ENCODE measurements around the gene CMSS1.
A peak's percentile ranks its signal among the peaks of the same experiment; 100 is the strongest.

DNA sequence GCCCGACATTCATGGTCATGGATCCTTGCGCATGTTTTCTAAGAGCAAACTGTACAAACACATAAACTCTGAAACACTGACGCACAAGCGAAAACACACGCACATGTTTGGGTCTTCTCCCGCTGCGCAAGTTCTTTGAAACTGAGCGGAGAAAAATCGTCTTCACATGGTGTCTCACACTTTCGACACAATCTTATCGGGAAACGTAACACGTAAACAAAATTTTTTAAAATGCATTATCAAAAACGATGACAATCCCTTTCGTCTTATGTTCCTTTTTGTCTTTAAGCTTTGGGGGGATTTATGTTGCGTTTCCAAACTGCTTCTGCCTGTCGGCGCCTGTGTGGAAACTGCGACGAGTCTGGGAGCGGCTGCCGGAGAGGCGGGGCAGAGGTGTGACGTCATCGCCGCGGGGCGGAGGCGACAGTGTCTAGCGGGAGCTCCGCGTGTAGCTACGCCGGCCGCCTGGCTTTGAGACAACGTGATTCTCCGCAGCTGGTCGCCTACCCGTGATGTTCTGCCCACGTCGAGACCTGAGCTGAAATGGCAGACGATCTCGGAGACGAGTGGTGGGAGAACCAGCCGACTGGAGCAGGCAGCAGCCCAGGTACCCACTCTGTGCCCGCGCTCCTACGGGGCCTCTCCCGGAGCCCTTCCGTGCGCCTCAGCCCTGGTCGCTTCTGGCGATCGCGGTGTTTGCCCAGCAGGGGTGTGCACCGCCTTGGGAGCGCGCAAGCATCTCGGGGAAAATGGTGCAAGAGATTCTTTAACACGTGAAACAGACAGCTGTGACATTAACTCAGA lies at the start of gene CMSS1:
- TF ChIP-seq, protein P1, sequence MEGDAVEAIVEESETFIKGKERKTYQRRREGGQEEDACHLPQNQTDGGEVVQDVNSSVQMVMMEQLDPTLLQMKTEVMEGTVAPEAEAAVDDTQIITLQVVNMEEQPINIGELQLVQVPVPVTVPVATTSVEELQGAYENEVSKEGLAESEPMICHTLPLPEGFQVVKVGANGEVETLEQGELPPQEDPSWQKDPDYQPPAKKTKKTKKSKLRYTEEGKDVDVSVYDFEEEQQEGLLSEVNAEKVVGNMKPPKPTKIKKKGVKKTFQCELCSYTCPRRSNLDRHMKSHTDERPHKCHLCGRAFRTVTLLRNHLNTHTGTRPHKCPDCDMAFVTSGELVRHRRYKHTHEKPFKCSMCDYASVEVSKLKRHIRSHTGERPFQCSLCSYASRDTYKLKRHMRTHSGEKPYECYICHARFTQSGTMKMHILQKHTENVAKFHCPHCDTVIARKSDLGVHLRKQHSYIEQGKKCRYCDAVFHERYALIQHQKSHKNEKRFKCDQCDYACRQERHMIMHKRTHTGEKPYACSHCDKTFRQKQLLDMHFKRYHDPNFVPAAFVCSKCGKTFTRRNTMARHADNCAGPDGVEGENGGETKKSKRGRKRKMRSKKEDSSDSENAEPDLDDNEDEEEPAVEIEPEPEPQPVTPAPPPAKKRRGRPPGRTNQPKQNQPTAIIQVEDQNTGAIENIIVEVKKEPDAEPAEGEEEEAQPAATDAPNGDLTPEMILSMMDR (IDR thresholded peaks at IDR 0.05), result peak in 4 of 6 experiments; percentile 11 to 43 (median 26)
- peak in 1 of 2 donors; percentile 19 for TF ChIP-seq POLR2A (IDR thresholded peaks at IDR 0.05)

Measured in Peyer's patch (tissue), 4 donors.